ENCODE results near the gene PLCG1.

DNA sequence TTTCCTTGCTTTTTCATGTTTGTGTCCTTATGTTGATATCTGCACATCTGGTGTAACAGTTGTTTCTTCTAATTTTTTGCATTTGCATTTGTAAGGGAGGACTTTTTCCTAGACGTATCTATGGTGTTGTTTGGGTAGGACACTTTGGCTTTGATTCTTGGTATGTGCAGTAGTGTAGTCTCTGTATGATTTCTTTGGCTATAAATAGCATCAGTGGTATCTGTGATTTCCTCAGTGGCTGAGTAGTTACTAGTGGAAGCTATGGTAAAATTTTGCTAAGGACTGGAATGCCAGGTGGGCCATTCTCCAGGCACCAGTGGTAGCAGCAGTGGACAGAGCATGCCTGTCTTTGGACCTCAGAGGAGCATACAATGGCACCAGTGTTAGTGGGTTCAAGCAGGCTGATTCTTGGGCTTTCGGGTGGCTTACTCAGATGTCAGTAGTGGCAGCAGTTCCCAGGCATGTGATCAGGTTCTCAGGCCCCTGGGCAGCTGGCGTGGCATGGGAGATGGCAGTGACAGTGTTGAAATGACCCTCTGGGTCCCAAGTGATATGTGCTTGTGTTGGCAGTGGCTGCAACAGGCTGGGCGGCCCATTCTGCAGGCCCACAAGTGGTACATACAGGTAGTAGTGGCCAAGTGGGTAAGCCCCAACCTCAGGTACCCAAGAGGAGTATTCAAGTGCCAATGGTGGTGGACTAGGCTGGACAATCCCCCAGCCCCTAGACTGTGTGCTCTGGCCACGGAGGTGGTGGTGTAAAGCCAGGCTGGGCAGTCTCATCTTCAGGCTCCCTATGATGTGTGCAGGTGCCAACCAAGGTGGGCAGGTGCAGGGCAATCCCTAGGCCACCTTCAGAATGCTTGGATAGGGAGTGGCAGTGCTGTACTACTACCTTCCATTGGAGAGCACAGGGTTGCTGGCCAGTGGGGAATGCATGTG, 54.5 kb downstream of the PLCG1 start:
- TF ChIP-seq POLR2AphosphoS5 (IDR thresholded peaks at IDR 0.05; ENCODE audit: low read depth, low read length) (no peak), TAF1 (IDR thresholded peaks at IDR 0.05; ENCODE audit: low read depth, low read length) (no peak), PAX5 (IDR thresholded peaks at IDR 0.05; ENCODE audit: insufficient read depth, low read length, severe bottlenecking) (no peak), POLR2A (IDR thresholded peaks at IDR 0.05; ENCODE audit: low read depth, low read length) (no peak), SPI1 (IDR thresholded peaks at IDR 0.05; ENCODE audit: low read depth, low read length) (no peak), POU2F2 (IDR thresholded peaks at IDR 0.05; ENCODE audit: low read depth, low read length) (no peak)

All from GM12891 (cell line).